HepG2 (cell line): ENCODE data around the gene FAM76A. TPM values are rescaled to one million over a fixed set of nuclear protein-coding genes. Genes with fewer than 3 reads are reported as not detected.

Experiments
- CREM ChIP-seq, 2 experiments: sonication (generic) in 1 of 2; formaldehyde crosslinking in 1 of 2; IDR thresholded peaks; 2 replicates each; pipeline versions ENCODE4 v1.4.0 to v1.6.1; 2016 to 2020; ENCODE audit warnings: antibody characterized with exemption in 1 of 2, mild to moderate bottlenecking in 1 of 2, missing genetic modification reagents in 1 of 2
- HIVEP1 ChIP-seq: sonication (generic); formaldehyde crosslinking; IDR thresholded peaks from 2 replicates; pipeline ENCODE4 v1.4.0; 2020; ENCODE audit warnings: mild to moderate bottlenecking, missing genetic modification reagents
- IKZF4 ChIP-seq: sonication (generic); formaldehyde crosslinking; IDR thresholded peaks from 2 replicates; pipeline ENCODE4 v1.5.1; 2020; ENCODE audit warnings: borderline replicate concordance, mild to moderate bottlenecking, low read depth, missing genetic modification reagents; ENCODE audit errors: not compliant biosample characterization
- NAIF1 ChIP-seq: sonication (generic); formaldehyde crosslinking; IDR thresholded peaks from 2 replicates; pipeline ENCODE4 v1.5.0; 2020; ENCODE audit warnings: mild to moderate bottlenecking, missing genetic modification reagents, borderline replicate concordance
- NR2C2 ChIP-seq: sonication (generic); formaldehyde crosslinking; IDR thresholded peaks from 2 replicates; pipeline ENCODE4 v1.4.0; 2020; ENCODE audit warnings: missing genetic modification reagents, mild to moderate bottlenecking, moderate library complexity, borderline replicate concordance
- PCBP1 ChIP-seq: fragments of 200-400 bp; formaldehyde crosslinking; IDR thresholded peaks from 2 replicates; pipeline ENCODE4 v1.6.1; 2017; ENCODE audit warnings: mild to moderate bottlenecking, low read depth, low read length, borderline replicate concordance
- PHF5A ChIP-seq: IDR thresholded peaks from one replicate; pipeline ENCODE4 v1.6.1; 2018; ENCODE audit warnings: low read depth, missing genetic modification reagents; ENCODE audit not compliant: unreplicated experiment
- PHF8 ChIP-seq: sonication (generic); formaldehyde crosslinking; IDR thresholded peaks from 2 replicates; pipeline ENCODE4 v1.5.0; 2020; ENCODE audit warnings: missing genetic modification reagents
- PITX1 ChIP-seq: sonication (generic); formaldehyde crosslinking; IDR thresholded peaks from 2 replicates; pipeline ENCODE4 v1.5.1; 2020; ENCODE audit warnings: mild to moderate bottlenecking, missing genetic modification reagents
- RNF2 ChIP-seq: fragments of 450-650 bp; conservative IDR thresholded peaks from 2 replicates; pipeline ENCODE4 v1.6.1; 2016; ENCODE audit warnings: low read depth
- TARDBP ChIP-seq: sonication (generic); formaldehyde crosslinking; IDR thresholded peaks from 2 replicates; pipeline ENCODE4 v1.8.0; 2022; ENCODE audit warnings: mild to moderate bottlenecking, missing genetic modification reagents
- ZC3H13 ChIP-seq: sonication (generic); formaldehyde crosslinking; IDR thresholded peaks from 2 replicates; pipeline ENCODE4 v1.8.1; 2023; ENCODE audit warnings: mild to moderate bottlenecking, missing genetic modification reagents, moderate library complexity
- ZNF207 ChIP-seq: fragments of 450-650 bp; IDR thresholded peaks from 2 replicates; pipeline ENCODE4 v1.6.1; 2016; ENCODE audit warnings: antibody characterized with exemption, borderline replicate concordance
- ZNF232 ChIP-seq: sonication (generic); formaldehyde crosslinking; IDR thresholded peaks from 2 replicates; pipeline ENCODE4 v1.4.0; 2020; ENCODE audit warnings: missing genetic modification reagents, borderline replicate concordance
- ZNF44 ChIP-seq: sonication (generic); formaldehyde crosslinking; IDR thresholded peaks from 2 replicates; pipeline ENCODE4 v1.5.1; 2020; ENCODE audit warnings: mild to moderate bottlenecking, missing genetic modification reagents
- ZNF512 ChIP-seq: sonication (generic); formaldehyde crosslinking; IDR thresholded peaks from 2 replicates; pipeline ENCODE4 v1.4.0; 2020; ENCODE audit warnings: mild to moderate bottlenecking, missing genetic modification reagents
- ZNF557 ChIP-seq: sonication (generic); formaldehyde crosslinking; IDR thresholded peaks from 2 replicates; pipeline ENCODE4 v1.4.0; 2020; ENCODE audit warnings: missing genetic modification reagents
- ZNF740 ChIP-seq: sonication (generic); formaldehyde crosslinking; IDR thresholded peaks from 2 replicates; pipeline ENCODE4 v1.4.0; 2020; ENCODE audit warnings: missing genetic modification reagents
- polyA plus RNA-seq, 8 experiments: library from polyadenylated mRNA; depleted of rRNA in 3 of 8; stranded (reverse) in 7 of 8; unstranded in 1 of 8; fragments of >200 nt; fragmentation: Illumina TruSeq in 4 of 8; extraction: Trizol in 4 of 8; gene quantifications; 2 replicates each; pipeline versions ENCODE4 v1.2.1 to v1.2.3, GENCODE V29; 2011 to 2016; ENCODE audit warnings: low read depth in 4 of 8, missing spikeins in 1 of 8, mixed read lengths in 1 of 8; ENCODE audit not compliant: insufficient read depth in 1 of 8
- total RNA-seq, 5 experiments: library from RNA; depleted of rRNA; stranded (reverse); fragments of >200 nt; fragmentation: Illumina TruSeq; extraction: Trizol; gene quantifications; 2 replicates each; pipeline ENCODE4 v1.2.3, GENCODE V29; 2016; ENCODE audit warnings: low read depth in 1 of 5
- TF ChIP-seq, protein P1 (sequence below): sonication (generic); formaldehyde crosslinking; conservative IDR thresholded peaks from 2 replicates; pipeline ENCODE4 v1.4.0; 2020; ENCODE audit warnings: missing genetic modification reagents
- TF ChIP-seq, protein P2 (sequence below): sonication (generic); formaldehyde crosslinking; IDR thresholded peaks from 2 replicates; pipeline ENCODE4 v1.5.0; 2020; ENCODE audit warnings: missing genetic modification reagents
- TF ChIP-seq, protein P3 (sequence below): sonication (generic); formaldehyde crosslinking; IDR thresholded peaks from 2 replicates; pipeline ENCODE4 v1.4.0; 2020; ENCODE audit warnings: low read depth, missing genetic modification reagents

FAM76A gene
- total and polyA plus RNA-seq, 2 of the 13 experiments (the other 11 are each of a cell fraction or from before 2014, with no cell fraction given) = 4.2 to 15.7 TPM

DNA sequence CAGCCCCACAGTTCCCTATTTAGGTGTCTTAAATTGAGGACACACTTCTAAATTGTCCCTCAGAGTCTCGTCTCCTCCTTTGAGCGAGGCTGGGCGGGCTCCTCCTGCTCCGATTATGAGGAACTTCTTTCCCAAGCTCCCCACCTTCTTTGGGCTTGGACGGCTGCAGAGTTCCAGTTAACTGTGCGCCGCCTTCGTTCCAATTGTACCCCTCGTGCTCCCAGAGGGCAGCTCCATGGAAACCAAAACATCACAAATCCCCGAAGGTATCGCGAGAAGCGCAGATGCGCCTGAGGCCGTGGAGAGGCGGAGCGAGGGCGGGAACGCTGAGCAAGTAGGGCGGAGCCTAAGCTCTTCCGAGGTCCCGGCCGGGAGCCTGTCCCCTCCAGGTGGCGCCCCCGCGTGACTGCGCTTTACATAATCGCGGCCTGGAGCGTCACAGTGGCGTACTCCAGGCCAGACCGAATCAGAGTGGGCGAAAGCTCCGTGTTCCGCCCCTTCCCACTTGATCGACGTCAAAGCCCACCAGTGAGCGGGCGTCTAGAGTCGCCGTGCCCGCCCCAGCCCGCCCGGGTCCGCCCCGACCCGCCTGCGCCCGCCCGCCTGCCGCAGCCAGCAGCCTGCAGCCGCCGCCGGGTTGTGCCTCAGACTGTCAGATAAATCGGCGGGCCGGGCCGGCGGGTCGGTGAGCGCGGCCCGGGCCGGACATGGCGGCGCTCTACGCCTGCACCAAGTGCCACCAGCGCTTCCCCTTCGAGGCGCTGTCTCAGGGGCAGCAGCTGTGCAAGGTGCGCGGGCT, at the start of gene FAM76A (continued):
- TF ChIP-seq TARDBP (CRISPR knock-in tag) (peak; percentile 76; the same call in 1 of the 2 replicates), IKZF4 (peak; percentile 4), ZNF740 (CRISPR knock-in tag) (peak; percentile 62; the same call in 1 of the 2 replicates), ZNF232 (CRISPR knock-in tag) (peak; percentile 78; the same call in 1 of the 2 replicates), ZNF512 (CRISPR knock-in tag) (no peak), ZNF207 (no peak), PHF5A (CRISPR knock-in tag) (peak; percentile 79), PHF8 (peak; percentile 70), ZNF557 (CRISPR knock-in tag) (no peak), CREM (IDR thresholded peaks at IDR 0.05) (peak; percentile 95), CREM (CRISPR knock-in tag; IDR thresholded peaks at IDR 0.05) (peak; percentile 73), NAIF1 (CRISPR knock-in tag) (no peak), NR2C2 (CRISPR knock-in tag) (no peak), PCBP1 (no peak), PITX1 (CRISPR knock-in tag) (peak; percentile 49; the same call in 1 of the 2 replicates), RNF2 (peak; percentile 87), ZNF44 (CRISPR knock-in tag) (no peak), ZC3H13 (CRISPR knock-in tag) (peak; percentile 52; the same call in 1 of the 2 replicates), HIVEP1 (CRISPR knock-in tag) (peak; percentile 69)
- TF ChIP-seq, protein P1, sequence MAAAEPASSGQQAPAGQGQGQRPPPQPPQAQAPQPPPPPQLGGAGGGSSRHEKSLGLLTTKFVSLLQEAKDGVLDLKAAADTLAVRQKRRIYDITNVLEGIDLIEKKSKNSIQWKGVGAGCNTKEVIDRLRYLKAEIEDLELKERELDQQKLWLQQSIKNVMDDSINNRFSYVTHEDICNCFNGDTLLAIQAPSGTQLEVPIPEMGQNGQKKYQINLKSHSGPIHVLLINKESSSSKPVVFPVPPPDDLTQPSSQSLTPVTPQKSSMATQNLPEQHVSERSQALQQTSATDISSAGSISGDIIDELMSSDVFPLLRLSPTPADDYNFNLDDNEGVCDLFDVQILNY (CRISPR knock-in tag) = peak; percentile 61; the same call in 1 of the 2 replicates
- TF ChIP-seq, protein P2, sequence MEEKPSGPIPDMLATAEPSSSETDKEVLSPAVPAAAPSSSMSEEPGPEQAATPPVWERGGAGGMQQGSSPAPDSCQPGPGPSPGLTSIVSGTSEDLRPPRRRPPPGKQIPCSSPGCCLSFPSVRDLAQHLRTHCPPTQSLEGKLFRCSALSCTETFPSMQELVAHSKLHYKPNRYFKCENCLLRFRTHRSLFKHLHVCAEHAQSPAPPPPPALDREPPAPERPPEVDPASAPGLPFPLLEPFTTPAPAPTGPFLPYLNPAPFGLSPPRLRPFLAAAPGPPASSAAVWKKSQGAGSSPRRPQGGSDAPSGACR (CRISPR knock-in tag) = 0 out of 2 replicates have a peak, but pooled peaks have one; percentile 2
- TF ChIP-seq, protein P3, sequence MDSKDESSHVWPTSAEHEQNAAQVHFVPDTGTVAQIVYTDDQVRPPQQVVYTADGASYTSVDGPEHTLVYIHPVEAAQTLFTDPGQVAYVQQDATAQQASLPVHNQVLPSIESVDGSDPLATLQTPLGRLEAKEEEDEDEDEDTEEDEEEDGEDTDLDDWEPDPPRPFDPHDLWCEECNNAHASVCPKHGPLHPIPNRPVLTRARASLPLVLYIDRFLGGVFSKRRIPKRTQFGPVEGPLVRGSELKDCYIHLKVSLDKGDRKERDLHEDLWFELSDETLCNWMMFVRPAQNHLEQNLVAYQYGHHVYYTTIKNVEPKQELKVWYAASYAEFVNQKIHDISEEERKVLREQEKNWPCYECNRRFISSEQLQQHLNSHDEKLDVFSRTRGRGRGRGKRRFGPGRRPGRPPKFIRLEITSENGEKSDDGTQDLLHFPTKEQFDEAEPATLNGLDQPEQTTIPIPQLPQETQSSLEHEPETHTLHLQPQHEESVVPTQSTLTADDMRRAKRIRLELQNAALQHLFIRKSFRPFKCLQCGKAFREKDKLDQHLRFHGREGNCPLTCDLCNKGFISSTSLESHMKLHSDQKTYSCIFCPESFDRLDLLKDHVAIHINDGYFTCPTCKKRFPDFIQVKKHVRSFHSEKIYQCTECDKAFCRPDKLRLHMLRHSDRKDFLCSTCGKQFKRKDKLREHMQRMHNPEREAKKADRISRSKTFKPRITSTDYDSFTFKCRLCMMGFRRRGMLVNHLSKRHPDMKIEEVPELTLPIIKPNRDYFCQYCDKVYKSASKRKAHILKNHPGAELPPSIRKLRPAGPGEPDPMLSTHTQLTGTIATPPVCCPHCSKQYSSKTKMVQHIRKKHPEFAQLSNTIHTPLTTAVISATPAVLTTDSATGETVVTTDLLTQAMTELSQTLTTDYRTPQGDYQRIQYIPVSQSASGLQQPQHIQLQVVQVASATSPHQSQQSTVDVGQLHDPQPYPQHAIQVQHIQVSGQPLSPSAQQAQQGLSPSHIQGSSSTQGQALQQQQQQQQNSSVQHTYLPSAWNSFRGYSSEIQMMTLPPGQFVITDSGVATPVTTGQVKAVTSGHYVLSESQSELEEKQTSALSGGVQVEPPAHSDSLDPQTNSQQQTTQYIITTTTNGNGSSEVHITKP (CRISPR knock-in tag) = 0 out of 2 replicates have a peak, but pooled peaks have one; percentile 36
